CD4-positive, alpha-beta T cell treated with Interleukin-6 at 100 ng/mL for 8 hours (primary cell): ENCODE data around the gene RHOT1.
"Not testable (repeated sequence)": the region's sequence is repeated elsewhere in the genome, so short reads cannot be mapped to it uniquely, and the experiment has no call there.

Source experiments
- DNase-seq: peaks from one replicate; pipeline ENCODE4 v3.0.0-alpha.2; 2020; ENCODE audit warnings: mixed read lengths, low spot score

The RHOT1 gene

GRCh38 chr17:32227910-32228309 lies 85.6 kb downstream of the RHOT1 start:
- DNase-seq, result no peak

DNA sequence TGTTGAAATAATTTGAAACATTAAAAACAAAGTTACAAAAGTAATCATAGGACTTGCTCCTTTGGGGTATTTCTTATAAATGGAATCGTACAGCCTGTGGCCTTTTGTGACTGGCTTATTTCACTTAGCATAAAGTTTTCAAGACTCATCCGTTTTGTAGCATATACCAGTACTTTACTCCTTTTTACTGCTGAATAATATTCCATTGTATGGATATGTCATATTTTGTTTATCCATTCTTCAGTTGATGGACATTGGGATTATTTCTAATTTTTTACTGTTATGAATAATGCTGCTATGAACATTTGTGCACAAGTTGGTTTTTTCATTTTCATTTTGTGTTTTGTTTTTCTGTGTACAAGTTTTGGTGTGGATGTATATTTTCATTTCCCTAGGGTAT lies 93.3 kb downstream of the RHOT1 start:
- no peak for DNase-seq

GRCh38 chr17:32239456-32239855 lies 97.2 kb downstream of the RHOT1 start:
- DNase-seq, result no peak

GRCh38 chr17:32240750-32241149 lies 98.4 kb downstream of the RHOT1 start:
- no peak for DNase-seq

- no peak for DNase-seq
These were observed 99.3 kb downstream of the RHOT1 start for GRCh38 chr17:32241640-32242039.

DNA sequence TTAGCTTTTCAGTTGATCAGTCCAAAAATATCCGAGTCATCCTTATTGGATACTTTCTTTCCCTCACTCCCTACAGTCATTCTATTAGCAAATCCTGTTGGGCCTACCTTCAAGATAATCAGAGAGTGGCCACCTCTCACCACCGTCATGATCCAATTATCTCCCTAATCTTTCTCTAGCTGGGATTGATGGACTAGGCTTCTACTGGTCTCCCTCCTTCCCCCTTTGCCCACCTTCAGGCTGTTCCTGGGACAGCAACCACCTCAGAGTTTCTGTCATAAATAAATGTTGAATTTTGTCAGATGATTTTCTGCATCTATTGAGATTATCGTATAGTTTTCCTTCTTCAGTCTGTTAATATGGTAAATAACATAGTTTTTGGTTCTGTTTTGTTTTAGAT lies 107.2 kb downstream of the RHOT1 start:
- DNase-seq, result no peak

DNA sequence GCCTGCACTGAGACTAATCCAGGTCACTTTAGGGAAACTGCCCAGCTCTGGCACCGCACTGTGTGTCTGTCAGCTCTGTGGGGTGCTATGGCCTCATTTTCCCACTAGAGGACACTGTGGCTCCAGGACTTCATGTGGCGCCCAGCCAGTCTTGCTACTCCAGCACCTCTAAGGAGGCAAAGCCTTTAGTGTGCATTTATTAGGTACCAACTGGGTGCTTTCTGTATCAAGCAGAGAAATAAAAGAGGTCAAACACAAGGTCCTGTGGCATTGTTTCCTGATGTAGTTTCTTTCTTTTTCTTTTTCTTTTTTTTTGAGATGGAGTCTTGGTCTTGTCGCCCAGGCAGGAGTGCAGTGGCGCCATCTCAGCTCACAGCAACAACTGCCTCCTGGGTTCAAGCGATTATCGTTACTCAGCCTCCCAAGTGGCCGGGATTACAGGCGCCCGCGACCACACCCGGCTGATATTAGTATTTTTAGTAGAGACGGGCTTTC lies 110.9 kb downstream of the RHOT1 start:
- peak; percentile 36 for DNase-seq

GRCh38 chr17:32256012-32256700 lies 113.9 kb downstream of the RHOT1 start:
- DNase-seq, result no peak

DNA sequence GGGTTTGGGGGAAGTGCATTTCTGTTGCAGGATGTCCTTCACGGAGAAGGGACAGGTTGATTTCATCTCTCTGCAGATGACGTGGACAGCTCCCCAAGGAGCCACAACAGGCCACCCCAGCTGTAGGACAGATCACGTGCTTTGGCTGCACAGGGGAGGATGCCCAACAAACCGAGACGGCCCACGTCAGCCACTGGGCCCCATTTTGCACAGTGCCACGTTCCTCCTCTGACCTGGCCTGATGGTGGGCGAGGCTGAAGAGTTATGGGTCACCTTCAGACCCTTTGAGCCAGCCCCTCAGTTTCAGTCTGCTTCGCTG lies 114.4 kb downstream of the RHOT1 start:
- no peak for DNase-seq

DNA sequence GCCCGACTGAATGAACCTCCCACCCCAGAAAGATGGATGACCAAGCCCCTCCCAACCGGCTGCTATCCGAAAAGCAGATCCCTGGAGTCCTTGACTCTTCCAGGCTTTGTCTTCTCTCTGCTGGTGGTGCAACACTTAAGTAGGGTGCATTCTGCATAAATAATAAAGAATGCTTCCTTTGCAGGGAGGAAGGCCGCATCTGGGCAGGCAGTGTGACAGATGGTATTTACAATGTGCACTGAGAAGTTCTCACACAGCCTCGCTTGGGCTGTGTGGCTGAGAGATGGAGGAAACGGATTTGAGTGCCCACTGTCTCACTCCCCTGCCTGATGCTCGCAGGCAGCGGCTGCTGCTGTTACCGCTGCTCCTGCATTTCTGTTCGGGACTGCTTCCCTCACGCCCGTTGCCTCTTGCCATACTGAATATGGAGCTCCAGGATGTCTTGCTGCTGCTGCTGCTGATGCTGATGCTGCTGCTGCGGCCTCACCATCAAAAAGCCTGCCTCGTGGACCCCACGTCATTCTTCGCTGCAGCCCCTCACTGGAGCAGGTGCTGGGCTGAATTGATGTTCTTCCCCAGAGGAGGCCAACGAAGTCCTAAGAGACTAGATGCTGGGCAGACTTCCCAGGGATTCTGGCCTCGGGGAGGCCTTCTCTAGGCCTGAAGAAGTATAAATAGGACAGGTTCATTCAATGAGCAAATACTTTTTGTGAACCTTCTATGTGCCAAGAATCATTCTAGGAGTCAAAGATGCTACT lies 116.3 kb downstream of the RHOT1 start:
- no peak for DNase-seq

GRCh38 chr17:32259586-32259985 lies 117.3 kb downstream of the RHOT1 start:
- no peak for DNase-seq

DNA sequence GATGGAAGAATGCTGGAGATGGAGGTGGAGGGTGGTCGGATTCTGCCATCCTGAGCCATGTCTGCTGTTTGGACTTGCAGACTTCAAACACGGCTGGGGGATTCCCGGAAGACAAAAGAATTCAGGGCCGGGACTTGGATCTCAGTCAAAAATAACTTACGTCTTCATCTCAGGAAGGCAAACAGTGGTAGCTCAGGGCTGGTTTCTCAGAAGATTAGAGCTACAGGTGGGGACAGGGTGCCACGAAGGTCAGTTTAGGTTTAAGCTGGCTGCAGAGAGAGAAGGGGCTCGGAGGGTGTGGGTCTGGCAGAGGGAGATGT lies 119.1 kb downstream of the RHOT1 start:
- DNase-seq, result no peak

DNA sequence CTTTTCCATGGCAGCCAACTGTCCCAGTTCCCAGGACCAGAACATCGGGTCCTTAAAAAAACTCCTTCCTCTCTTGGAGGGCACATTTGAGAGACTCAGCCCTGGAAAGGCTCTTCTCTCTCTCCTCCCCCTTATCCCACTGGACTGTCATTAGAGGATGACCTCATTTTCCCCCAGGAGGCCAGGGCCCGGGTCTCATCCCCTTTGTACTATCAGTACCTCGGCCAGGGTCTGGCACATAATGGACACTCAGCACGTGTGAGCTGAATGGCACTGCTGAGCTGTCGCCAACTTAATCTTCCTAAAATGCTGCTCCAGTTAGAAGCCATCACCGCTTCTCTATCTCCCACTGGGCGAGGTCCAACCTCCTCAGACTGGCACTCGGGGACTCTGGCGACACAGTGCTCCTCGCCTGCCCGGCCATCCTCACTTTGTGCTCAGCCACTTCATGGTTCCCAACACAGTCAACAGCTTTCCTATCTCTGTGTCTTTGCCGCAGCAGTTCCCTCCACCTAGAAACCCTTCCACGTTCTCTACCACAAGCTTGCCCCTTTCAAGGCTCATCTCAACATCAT lies 119.7 kb downstream of the RHOT1 start:
- DNase-seq, result no peak

GRCh38 chr17:32263515-32263914 lies 121.2 kb downstream of the RHOT1 start:
- not testable (repeated sequence) for DNase-seq

- no peak for DNase-seq
These were observed 122.0 kb downstream of the RHOT1 start for GRCh38 chr17:32264140-32264799.

DNA sequence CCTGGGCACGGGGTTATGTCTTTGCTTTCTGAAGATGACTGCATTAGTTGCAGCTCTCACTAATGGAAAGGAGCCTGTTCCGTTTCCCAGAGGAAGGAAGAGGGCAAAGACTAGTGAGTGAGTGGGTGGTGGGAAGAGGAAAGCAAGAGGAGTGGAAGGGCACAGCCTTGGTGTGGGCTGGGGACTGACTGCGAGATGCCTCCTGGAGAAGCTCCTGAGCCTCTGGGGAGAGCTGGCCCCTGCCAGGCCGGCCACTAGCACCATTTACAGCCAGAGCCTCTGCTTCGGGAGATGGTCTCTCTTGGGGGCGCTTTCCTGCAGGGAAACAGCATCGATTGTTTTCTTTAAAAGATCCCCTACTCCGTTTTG lies 122.5 kb downstream of the RHOT1 start:
- DNase-seq, result no peak

DNA sequence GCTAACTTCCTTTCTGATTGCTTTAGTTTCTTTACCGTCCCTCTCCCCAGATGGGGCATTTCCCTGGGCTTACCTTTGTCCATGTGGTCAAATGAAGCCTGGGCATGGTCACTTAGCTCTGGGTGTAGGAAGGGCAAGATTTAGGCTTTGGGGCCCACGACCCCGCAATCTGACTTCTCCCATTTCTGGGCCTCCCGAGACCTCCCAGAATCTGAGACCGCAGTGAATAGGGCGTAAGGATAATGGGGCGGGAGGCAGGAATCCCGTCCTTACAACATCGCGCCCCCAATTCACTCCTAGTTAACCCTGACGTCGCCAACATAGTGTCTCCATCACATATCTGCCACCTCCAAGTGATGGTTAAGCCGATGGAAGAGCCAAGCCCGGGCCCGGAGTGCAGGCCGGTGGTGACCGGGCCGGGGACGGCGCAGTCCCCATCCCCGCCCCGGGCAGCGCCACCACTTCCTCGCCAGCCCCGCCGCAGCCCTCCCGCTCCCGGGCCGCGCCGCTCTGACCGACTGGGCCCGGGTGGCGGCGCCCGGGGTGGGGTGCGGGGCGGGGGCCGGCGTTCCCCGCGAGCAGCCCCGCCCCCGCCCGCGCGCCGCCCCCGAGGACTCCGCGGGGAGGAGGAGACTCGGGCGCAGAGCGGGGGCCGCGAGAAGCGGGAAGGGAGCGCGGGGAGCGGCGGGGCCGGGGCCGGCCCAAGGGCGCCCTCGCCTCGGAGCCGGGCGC lies 123.1 kb downstream of the RHOT1 start, which contains the start of gene RHBDL3:
TSS of gene RHBDL3 (plus strand) at position 641 of the 732 bp plus-strand sequence. CDS start 358 bp downstream, outside the sequence.
- no peak for DNase-seq

GRCh38 chr17:32266051-32266388 lies 123.7 kb downstream of the RHOT1 start:
- DNase-seq, result no peak

- DNase-seq, result no peak
These were observed 124.3 kb downstream of the RHOT1 start for GRCh38 chr17:32266389-32267301.

- no peak for DNase-seq
These were observed 125.4 kb downstream of the RHOT1 start for GRCh38 chr17:32267690-32268205.

DNA sequence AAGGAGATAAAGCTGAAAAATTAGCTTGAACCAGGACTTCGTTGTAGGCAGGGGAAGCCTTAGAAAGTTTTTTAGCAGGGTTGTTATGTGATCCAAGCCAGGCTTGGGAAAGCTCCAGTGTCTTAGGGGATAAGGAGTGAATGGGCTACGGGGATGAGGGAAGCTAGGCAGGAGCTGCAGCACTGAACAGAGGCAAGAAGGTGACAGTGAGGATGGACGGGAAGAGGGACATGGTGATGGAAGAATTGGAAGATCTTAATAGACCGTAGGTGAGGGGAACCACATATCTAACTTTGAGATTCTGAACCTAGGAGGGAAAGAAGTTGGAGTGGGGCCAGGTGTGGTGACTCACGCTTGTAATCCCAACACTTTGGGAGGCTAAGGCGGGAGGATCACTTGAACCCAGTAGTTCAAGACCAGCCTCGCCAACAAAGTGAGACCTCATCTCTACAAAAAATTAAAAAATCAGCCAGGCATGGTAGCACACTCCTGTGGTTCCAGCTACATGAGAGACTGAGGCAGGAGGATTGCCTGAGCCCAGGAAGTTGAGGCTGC lies 126.5 kb downstream of the RHOT1 start:
- no peak for DNase-seq
